GM23248 (cell line): ENCODE measurements around the gene ZYG11B.
"Not testable (repeated sequence)": the region's sequence is repeated elsewhere in the genome, so short reads cannot be mapped to it uniquely, and the experiment has no call there.

Experiments
- EZH2 ChIP-seq: fragments of 200-600 bp; sonication (generic); IDR thresholded peaks from 2 replicates; pipeline ENCODE4 v1.6.1; 2018; ENCODE audit warnings: antibody characterized with exemption, mild to moderate bottlenecking; ENCODE audit not compliant: insufficient read depth, poor library complexity, severe bottlenecking
- EZH2phosphoT487 ChIP-seq: fragments of 200-600 bp; sonication (generic); IDR thresholded peaks from 2 replicates; pipeline ENCODE4 v1.6.1; 2018; ENCODE audit warnings: antibody characterized with exemption, moderate library complexity, mild to moderate bottlenecking, low read depth; ENCODE audit not compliant: insufficient read depth

- not testable (repeated sequence) for TF ChIP-seq EZH2, EZH2phosphoT487
Measured at GRCh38 chr1:52869727-52870126, 143.5 kb downstream of the ZYG11B start.
